Measurements from ENCODE around the gene GOLGA6L2.

Gene GOLGA6L2

GRCh38 chr15:23477920-23478319 lies 30.9 kb upstream of the GOLGA6L2 start (continued):
- no peak for TF ChIP-seq TSHZ2 (CRISPR knock-in tag; IDR thresholded peaks at IDR 0.05)
- TF ChIP-seq PPARA (CRISPR knock-in tag; IDR thresholded peaks at IDR 0.05; ENCODE audit: borderline replicate concordance): no peak
- TF ChIP-seq ZNF70 (CRISPR knock-in tag; IDR thresholded peaks at IDR 0.05): no peak
- TF ChIP-seq TCF4 (CRISPR knock-in tag; IDR thresholded peaks at IDR 0.05; ENCODE audit: borderline replicate concordance): no peak
- TF ChIP-seq PATZ1 (CRISPR knock-in tag; IDR thresholded peaks at IDR 0.05; ENCODE audit: borderline replicate concordance): no peak
- TF ChIP-seq CREB5 (CRISPR knock-in tag; IDR thresholded peaks at IDR 0.05; ENCODE audit: low read depth): no peak

- TF ChIP-seq ZNF565 (CRISPR knock-in tag; conservative IDR thresholded peaks at IDR 0.05; ENCODE audit: low read depth) (no peak), RARB (CRISPR knock-in tag; IDR thresholded peaks at IDR 0.05) (no peak), TCF4 (CRISPR knock-in tag; IDR thresholded peaks at IDR 0.05; ENCODE audit: borderline replicate concordance) (no peak), SNAI2 (CRISPR knock-in tag; IDR thresholded peaks at IDR 0.05) (no peak), TOX (CRISPR knock-in tag; IDR thresholded peaks at IDR 0.05; ENCODE audit: borderline replicate concordance) (no peak), CSRNP3 (CRISPR knock-in tag; IDR thresholded peaks at IDR 0.05) (no peak)
- ATAC-seq: no peak
Measured at GRCh38 chr15:23472678-23473077, 25.6 kb upstream of the GOLGA6L2 start.

- no peak for ATAC-seq
Measured at GRCh38 chr15:23472033-23472432, 25.0 kb upstream of the GOLGA6L2 start.

More at GRCh38 chr15:23472033-23472432, 25.0 kb upstream of the GOLGA6L2 start:
- TF ChIP-seq GLIS3 (CRISPR knock-in tag; IDR thresholded peaks at IDR 0.05) (no peak), CREB5 (CRISPR knock-in tag; IDR thresholded peaks at IDR 0.05; ENCODE audit: low read depth) (no peak), TSHZ2 (CRISPR knock-in tag; IDR thresholded peaks at IDR 0.05) (no peak), ZFP30 (CRISPR knock-in tag; IDR thresholded peaks at IDR 0.05) (no peak), RARB (CRISPR knock-in tag; IDR thresholded peaks at IDR 0.05) (no peak), BACH2 (CRISPR knock-in tag; IDR thresholded peaks at IDR 0.05; ENCODE audit: borderline replicate concordance) (no peak), ZNF565 (CRISPR knock-in tag; conservative IDR thresholded peaks at IDR 0.05; ENCODE audit: low read depth) (no peak), SNAI2 (CRISPR knock-in tag; IDR thresholded peaks at IDR 0.05) (no peak)

All from SK-N-SH treated with all-trans-retinoic acid at 6 μM for 48 hours (cell line).